Psoas muscle (tissue), 8 donors: Measurements from ENCODE around the gene GTF3C1. TPM values are rescaled to one million over a fixed set of nuclear protein-coding genes. Genes with fewer than 3 reads are reported as not detected.

Experiments used
- ATAC-seq, 4 donors: fragments of 200-7000 bp; cut with Tn5 transposase; one replicate each; pipeline ENCODE4 v1.9.1; 2020; ENCODE audit warnings: moderate library complexity in 3 of 4, mild to moderate bottlenecking in 2 of 4
- DNase-seq, 2 donors: peaks; one replicate each; pipeline ENCODE4 v3.0.0-alpha.2; 2020
- H3K27ac ChIP-seq: fragments of 200-600 bp; one replicate; pipeline ENCODE4 v1.8.0; 2022
- H3K27me3 ChIP-seq, 3 donors: fragments of 200-600 bp in 1 of 3; one replicate each; pipeline versions ENCODE4 v1.6.1 to v1.8.0; 2013 to 2022; ENCODE audit warnings: low read length in 2 of 3, mild to moderate bottlenecking in 2 of 3, moderate library complexity in 1 of 3; ENCODE audit not compliant: insufficient read depth in 3 of 3
- H3K36me3 ChIP-seq, 2 donors: fragments of 200-600 bp in 1 of 2; one replicate each; pipeline versions ENCODE4 v1.6.1 to v1.8.0; 2013 to 2022; ENCODE audit warnings: low read depth in 1 of 2, mild to moderate bottlenecking in 1 of 2, moderate library complexity in 1 of 2; ENCODE audit not compliant: insufficient read depth in 1 of 2
- H3K4me1 ChIP-seq: fragments of 200-600 bp; one replicate; pipeline ENCODE4 v1.8.0; 2022
- H3K4me3 ChIP-seq: fragments of 200-600 bp; one replicate; pipeline ENCODE4 v1.8.0; 2022; ENCODE audit warnings: mild to moderate bottlenecking
- H3K9me3 ChIP-seq: fragments of 200-600 bp; one replicate; pipeline ENCODE4 v1.8.0; 2022
- WGBS, 3 donors: extraction: QIAGEN DNeasy Blood & Tissue Kit; methylation state at CpG; one replicate each; pipeline versions ENCODE4 v1.1.6 to v1.1.7; 2013; 5-methylcytosine and 5-hydroxymethylcytosine counted together
- intact Hi-C, 2 donors: fragments of 100-400 bp; cut with DNase I; formaldehyde crosslinking; loops; one replicate each; pipeline versions ENCODE4 v1.11.0 to v1.14.2; 2022
- polyA plus RNA-seq, 3 donors: library from polyadenylated mRNA; stranded (reverse); fragments of 200-250 nt; gene quantifications; one replicate each; pipeline ENCODE4 v1.2.3, GENCODE V29; 2013
- total RNA-seq, 4 donors: library from RNA; stranded (reverse); fragmentation: NEBNext Ultra II Directional in 2 of 4; extraction: Animal tissue kit (Norgen Biotek cat#: 25700) in 2 of 4; gene quantifications; one replicate each; pipeline versions ENCODE4 v1.2.1 to v1.2.4, GENCODE V29; 2021 to 2023
- TF ChIP-seq, protein P1 (sequence below): fragments of 200-600 bp; IDR thresholded peaks from one replicate; pipeline ENCODE4 v1.8.0; 2022; ENCODE audit warnings: antibody characterized with exemption
- donor health status: healthy with polysubstance abuse.
- donor health status: DM: no; HTN: no; CAD: no; lungs with moderate emphysema.
- donor health status: Bipolar disorder and iron deficiency.
- donor health status: healthy.
- donor health status: DM: yes; HTN: yes; CAD: no.
- donor health status: DM: no; HTN: no; CAD: no.
- donor health status: DM: no; HTN: no; CAD: no.
- donor health status: DM: yes; HTN: yes; CAD: no.

Gene GTF3C1
- total and polyA plus RNA-seq, 7 donors = 35.2 to 95.5 (median 50.6) TPM

DNA sequence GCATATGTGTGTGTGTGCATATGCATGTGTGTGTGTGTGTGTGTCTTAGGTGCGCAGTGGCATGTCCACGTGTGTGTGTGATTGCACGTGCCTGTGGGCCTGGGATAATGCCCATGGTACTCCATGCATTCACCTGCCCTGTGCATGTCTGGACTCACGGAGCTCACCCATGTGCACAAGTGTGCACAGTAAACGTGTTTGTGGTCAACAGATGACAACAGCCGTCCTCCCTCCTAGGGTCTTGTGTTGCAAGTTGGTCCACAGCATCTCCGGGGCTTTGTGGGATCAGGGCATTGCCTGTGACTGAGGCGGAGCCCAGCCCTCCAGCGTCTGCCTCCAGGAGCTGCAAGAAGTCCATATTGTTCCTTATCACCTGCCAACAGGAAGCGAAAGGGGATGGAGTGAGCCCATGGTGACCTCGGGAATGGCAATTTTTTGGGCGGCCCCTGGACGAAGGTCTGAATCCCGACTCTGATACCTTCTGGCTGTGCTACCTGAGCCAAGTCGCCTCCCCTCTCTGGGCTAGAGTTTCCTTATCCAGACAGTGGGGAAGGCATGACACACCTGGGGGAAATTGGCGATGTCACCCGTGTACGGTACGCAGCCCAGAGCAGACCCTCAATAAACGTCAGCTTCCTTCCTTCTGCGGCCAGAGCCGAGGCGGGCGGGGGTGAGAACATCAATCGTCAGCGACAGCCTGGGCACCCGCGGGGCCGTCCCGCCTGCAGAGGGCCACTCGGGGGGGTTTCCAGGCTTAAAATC, 100.1 kb downstream of the GTF3C1 start:
- no peaks in the 10 kb centered on the region for H3K36me3 ChIP-seq
- no peak for ATAC-seq
- DNase-seq = no peak
- no peaks in the 10 kb centered on the region for H3K4me1 ChIP-seq
- no peak overlapping the region for H3K27ac ChIP-seq
- no peak overlapping the region for H3K4me3 ChIP-seq
- H3K9me3 ChIP-seq = no peaks in the 10 kb centered on the region
- intact Hi-C loops = loop anchor here in 1 of 2 donors (10.0 kb wide), 1 partner anchor 215 kb away; no protein-coding TSS in a partner anchor
- 34 to 35% (median 35%) methylated on average over 31 of the region's 31 CpGs for WGBS, 3 donors
- peaks cover 0 to 35% (median 17%) of the 10 kb centered on the region in 3 donors for H3K27me3 ChIP-seq
- TF ChIP-seq, protein P1, sequence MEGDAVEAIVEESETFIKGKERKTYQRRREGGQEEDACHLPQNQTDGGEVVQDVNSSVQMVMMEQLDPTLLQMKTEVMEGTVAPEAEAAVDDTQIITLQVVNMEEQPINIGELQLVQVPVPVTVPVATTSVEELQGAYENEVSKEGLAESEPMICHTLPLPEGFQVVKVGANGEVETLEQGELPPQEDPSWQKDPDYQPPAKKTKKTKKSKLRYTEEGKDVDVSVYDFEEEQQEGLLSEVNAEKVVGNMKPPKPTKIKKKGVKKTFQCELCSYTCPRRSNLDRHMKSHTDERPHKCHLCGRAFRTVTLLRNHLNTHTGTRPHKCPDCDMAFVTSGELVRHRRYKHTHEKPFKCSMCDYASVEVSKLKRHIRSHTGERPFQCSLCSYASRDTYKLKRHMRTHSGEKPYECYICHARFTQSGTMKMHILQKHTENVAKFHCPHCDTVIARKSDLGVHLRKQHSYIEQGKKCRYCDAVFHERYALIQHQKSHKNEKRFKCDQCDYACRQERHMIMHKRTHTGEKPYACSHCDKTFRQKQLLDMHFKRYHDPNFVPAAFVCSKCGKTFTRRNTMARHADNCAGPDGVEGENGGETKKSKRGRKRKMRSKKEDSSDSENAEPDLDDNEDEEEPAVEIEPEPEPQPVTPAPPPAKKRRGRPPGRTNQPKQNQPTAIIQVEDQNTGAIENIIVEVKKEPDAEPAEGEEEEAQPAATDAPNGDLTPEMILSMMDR = no peak

DNA sequence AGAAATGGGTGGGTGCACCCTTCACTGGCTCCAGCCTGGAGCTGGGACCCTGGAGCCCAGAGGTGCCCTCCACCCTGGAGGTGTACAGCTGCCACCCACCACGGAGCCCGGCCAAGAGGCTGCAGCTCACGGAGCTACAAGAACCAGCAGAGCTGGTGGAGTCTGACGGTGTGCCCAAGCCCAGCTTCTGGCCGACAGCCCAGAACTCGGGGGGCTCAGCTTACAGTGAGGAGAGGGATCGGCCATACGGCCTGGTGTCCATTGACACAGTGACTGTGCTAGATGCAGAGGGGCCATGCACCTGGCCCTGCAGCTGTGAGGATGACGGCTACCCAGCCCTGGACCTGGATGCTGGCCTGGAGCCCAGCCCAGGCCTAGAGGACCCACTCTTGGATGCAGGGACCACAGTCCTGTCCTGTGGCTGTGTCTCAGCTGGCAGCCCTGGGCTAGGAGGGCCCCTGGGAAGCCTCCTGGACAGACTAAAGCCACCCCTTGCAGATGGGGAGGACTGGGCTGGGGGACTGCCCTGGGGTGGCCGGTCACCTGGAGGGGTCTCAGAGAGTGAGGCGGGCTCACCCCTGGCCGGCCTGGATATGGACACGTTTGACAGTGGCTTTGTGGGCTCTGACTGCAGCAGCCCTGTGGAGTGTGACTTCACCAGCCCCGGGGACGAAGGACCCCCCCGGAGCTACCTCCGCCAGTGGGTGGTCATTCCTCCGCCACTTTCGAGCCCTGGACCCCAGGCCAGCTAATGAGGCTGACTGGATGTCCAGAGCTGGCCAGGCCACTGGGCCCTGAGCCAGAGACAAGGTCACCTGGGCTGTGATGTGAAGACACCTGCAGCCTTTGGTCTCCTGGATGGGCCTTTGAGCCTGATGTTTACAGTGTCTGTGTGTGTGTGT, 100.9 kb downstream of the GTF3C1 start:
- intact Hi-C loops = no loop called here
- TF ChIP-seq, protein P1 = no peak
- Histone ChIP-seq H3K27ac (no peak overlapping the region), H3K36me3 (no peaks in the 10 kb centered on the region), H3K4me1 (no peaks in the 10 kb centered on the region), H3K9me3 (peaks cover 4% of the 10 kb centered on the region), H3K4me3 (no peak overlapping the region), H3K27me3 (peaks cover 0 to 35% (median 17%) of the 10 kb centered on the region in 3 donors)
- no peak for DNase-seq
- 48 to 55% (median 51%) methylated on average over 19 of the region's 19 CpGs for WGBS, 3 donors
- ATAC-seq = peak in 1 of 4 donors; percentile 20

DNA sequence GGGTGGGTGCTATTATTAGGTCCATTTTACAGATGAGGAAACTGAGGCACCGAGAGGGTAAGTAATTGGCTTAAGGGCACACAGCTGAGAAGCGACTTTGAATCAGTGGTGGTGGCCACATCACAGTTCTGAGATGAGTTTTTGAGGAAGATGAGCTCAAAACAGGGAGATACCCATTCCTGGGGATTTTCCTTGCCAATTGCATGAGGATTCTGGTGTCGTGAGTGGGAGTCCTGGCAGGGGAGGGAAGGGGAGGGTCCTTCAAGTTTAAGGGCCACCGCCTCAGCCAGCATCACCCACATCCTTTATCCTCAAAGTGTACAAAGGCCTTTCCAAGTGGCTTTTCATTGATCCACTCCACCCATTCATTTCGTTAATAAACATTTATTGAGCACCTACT, 102.4 kb downstream of the GTF3C1 start:
- Histone ChIP-seq H3K27me3 (peaks cover 0 to 35% (median 17%) of the 10 kb centered on the region in 3 donors), H3K4me1 (no peaks in the 10 kb centered on the region), H3K4me3 (no peak overlapping the region), H3K9me3 (peaks cover 4% of the 10 kb centered on the region), H3K27ac (no peak overlapping the region), H3K36me3 (no peaks in the 10 kb centered on the region)
- ATAC-seq (no peak), DNase-seq (no peak)
- TF ChIP-seq, protein P1 = no peak
- WGBS, 3 donors = 91 to 98% (median 97%) methylated on average over 5 of the region's 5 CpGs
- intact Hi-C loops = no loop called here

DNA sequence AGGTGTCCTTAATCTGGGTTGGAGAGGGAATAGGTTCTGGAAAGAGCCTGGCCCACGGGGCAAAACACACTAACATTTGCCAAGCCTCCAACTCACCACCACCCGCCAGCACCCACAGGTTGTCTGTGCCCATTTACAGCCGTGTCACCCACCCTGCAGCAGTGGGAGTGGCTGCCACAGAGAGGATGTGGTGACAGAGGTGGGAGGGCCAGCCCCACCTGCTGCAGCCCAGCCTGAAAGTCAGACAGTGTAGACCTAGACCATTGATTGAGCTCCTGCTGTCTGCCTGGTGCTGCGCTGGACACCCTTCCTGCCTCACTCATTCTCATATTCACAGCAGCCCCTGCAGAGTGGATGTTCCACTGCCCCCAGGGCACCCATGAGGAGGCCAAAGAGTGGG, 103.0 kb downstream of the GTF3C1 start:
- Histone ChIP-seq H3K27me3 (peaks cover 0 to 35% (median 17%) of the 10 kb centered on the region in 3 donors), H3K4me3 (no peak overlapping the region), H3K36me3 (no peaks in the 10 kb centered on the region), H3K27ac (no peak overlapping the region), H3K4me1 (no peaks in the 10 kb centered on the region), H3K9me3 (peaks cover 4% of the 10 kb centered on the region)
- TF ChIP-seq, protein P1 = no peak
- DNase-seq (no peak), ATAC-seq (peak in 1 of 4 donors; percentile 25)
- intact Hi-C loops = no loop called here
- 84 to 91% (median 85%) methylated on average over 4 of the region's 4 CpGs for WGBS, 3 donors
